GM12872 (cell line): ENCODE data around the gene APRT.

ENCODE experiments used
- TF ChIP-seq, protein P1 (sequence below): IDR thresholded peaks from 3 replicates; pipeline ENCODE4 v1.5.1; 2011; ENCODE audit warnings: low read depth, mild to moderate bottlenecking, low read length, moderate library complexity; ENCODE audit not compliant: insufficient read depth

Gene APRT, protein sequence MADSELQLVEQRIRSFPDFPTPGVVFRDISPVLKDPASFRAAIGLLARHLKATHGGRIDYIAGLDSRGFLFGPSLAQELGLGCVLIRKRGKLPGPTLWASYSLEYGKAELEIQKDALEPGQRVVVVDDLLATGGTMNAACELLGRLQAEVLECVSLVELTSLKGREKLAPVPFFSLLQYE

DNA sequence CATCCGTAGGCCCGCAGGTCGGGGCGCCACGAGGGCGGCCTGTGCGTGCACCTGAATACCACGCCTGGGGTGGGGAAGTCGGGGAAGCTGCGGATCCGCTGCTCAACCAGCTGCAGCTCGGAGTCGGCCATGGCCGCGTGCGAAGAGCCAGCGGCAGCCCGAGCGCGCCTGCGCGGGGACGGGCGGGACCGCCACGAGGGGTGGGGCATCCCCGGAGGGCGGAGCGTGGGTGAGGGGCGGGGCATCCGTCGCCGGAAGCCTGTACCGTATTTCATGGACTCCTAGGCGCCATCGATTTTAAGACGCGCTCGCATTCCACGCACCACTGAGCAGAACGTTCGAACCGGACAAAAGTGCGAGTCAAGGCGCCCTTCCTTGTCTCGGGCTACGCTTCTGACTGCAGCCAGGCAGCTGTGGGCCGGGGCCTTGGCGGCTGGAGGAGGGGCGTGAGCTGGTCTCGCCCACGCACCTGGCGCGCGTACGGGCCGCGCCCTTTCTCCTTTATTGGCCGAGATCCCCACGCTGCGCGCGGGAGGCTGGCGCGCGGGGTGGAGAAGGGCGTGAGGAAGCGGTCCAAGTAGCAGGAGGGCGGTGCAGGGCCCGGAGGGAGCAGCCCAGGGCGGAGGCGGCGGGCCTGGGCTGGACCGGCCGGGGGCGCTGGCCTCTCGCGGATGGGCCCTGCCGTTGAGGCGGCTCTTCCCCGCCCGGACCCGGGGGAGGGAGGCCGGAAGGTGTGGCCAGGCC, at the start of gene APRT:
Gene APRT (minus strand): TSS at position 160 of the 744 bp plus-strand sequence. CDS start 29 bp downstream, at position 131.
- TF ChIP-seq, protein P1, sequence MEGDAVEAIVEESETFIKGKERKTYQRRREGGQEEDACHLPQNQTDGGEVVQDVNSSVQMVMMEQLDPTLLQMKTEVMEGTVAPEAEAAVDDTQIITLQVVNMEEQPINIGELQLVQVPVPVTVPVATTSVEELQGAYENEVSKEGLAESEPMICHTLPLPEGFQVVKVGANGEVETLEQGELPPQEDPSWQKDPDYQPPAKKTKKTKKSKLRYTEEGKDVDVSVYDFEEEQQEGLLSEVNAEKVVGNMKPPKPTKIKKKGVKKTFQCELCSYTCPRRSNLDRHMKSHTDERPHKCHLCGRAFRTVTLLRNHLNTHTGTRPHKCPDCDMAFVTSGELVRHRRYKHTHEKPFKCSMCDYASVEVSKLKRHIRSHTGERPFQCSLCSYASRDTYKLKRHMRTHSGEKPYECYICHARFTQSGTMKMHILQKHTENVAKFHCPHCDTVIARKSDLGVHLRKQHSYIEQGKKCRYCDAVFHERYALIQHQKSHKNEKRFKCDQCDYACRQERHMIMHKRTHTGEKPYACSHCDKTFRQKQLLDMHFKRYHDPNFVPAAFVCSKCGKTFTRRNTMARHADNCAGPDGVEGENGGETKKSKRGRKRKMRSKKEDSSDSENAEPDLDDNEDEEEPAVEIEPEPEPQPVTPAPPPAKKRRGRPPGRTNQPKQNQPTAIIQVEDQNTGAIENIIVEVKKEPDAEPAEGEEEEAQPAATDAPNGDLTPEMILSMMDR, result peak; percentile 16; the same call in 1 of the 3 replicates

DNA sequence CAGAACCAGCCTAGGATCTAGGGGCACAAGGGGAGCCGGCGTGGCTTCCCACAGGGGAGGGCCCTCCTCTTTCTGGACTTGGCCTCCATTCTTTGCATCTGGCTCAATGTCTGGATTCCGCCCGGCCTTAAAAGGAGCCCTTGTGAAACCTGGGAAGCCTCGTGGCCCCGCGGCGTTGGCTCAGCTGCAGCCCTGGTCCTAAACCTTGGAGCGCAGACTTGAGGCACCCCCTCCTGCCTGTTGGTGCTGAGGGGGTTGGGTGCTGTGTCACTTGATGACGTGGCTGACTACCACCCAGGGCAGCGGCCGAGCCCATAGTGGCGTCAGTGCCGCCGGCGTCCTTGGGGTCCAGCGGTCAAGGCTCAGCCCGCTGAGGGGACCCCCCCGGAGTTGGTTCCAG, 49.6 kb upstream of the APRT start:
- TF ChIP-seq, protein P1, result no peak

DNA sequence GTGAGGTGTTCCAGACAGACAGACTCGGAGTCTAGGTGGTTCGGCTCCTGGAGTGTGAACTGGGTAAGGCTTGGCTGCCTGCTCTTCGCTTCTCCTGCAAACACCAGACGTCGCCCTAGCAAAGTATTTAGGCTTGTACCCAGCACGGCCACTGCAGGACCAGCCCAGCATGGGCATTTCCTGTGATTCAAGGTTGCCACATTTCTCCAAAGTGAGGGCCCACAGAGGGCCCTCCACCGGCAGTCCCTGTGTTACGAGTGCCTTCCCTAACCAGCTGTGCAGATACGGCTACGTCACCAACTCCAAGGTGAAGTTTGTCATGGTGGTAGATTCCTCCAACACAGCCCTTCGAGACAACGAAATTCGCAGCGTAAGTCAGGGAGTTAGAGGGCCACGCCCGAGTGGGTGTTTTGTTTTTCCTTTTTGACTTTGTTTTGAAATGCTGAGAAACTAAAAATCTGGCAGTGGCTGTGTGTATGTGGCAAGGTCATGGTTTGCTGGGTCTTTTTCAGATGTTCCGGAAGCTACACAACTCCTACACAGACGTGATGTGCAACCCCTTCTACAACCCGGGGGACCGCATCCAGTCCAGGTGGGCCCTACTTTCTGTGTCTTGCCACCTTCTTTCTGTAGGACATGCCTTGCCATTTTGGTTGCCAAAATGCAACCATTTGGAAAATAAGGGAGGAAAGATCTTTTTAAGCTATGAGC, 47.8 kb upstream of the APRT start:
- TF ChIP-seq, protein P1, result no peak

DNA sequence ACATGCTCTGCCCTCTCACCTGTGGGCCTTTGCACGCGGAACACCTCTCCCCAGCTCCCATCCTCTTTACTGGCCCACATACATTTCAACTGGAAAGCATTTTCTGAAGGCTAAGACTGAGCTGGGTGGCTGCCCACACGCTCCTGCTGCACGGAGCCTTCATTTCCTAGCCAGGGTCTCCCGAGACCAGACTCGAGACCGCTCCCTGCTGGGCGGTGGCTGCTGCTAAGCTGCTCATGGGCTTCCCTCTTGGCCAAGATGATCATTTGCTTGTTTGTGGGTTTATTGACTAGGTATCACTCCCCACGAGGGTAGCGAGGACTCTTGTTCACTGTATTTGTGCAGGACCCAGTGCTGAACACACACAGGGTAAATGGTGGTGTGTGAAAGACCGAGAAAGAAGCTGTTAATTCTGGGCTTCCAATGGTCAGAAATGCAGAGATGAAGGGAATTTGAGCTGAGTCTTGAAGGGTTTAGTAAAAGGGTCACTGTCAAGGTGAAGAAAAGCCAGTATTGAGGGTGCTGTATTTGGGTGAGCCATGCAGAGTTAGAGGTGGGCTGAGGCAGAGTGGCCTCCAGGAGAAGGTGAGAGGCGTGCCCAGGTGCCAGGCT, 46.1 kb upstream of the APRT start:
- TF ChIP-seq, protein P1, result peak; percentile 87

DNA sequence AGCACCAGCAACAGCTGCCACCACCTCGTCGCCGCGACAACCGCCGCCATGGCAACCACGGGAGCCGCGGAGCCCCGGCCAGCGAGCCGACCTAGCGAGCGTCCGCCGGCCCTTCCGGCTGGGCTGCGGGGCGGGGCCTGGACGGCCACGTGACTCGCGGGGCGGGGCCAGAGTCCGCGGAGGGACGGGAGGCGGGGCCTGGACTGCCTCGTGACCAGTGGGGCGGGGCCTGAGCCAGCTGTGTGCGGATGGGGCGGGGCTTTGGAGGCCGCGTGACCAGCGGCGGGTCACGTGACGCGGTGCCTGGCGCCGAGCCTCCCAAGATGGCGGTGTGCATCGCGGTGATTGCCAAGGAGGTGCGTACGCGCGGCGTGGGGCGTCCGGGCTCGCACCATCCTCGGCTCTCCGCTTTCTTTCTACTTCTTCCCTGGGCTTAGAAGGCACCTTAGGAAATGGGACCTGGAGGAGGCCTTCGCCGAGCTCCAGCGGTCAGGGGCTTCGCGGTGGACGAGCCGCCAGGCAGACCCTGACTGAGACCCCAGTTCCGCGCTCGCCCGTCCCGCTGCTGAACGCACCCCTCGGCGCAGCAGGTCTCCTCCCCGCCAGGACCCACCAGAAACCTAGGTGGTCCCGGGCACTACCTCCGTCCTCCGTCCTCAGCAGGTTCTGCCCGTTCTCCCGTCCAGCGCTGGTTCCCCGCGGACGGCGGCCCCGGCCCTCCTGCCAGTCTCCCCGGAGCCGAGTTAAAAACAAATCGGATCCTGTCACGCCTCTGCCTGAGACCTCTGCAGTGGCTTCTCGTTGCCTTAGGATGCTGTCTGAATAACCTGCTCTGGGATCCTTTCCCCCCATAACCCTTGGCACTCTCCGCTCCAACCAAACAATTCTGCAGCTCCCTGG, 45.4 kb upstream of the APRT start, which contains the start of the genes GALNS and TRAPPC2L:
Gene GALNS (minus strand): TSS at position 120 of the 900 bp plus-strand sequence. CDS start 70 bp downstream, at position 50.
Gene TRAPPC2L (plus strand): TSS at position 300 of the 900 bp plus-strand sequence. CDS start 24 bp downstream, at position 324.
- TF ChIP-seq, protein P1, result no peak

DNA sequence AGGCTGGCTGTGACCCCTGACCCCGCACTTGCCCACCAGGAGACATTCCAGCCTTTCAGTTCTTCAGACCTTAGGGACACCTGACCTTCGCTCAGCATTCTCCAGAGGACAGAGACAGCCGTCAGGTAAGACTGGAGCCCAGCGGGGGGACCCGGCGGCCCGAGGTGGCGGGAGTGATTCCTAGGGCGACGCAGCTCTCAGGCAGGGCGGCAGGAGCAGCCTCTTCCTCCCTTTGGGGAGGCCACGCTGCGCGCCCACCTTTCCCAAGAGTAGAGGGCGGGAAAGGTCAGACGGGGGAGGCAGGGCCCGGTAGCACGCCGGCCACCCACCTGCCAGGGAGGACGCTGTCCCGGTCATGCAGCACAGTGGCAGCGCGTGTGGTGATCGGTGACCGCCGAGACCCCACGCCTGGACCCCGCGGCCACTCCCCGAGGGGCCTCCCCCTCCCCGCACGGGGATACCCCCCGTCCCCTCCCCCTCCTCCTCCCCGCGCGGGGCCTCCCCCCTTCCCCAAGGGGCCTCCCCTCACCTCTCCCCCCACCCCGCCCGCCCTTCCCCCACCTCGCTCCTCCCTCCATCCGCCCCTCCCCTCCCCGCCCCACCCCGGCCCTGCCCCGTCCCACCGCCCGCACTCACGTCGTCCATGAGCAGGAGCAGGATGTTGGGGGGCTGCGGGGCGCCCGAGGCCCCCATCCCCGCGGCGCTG, 44.5 kb upstream of the APRT start:
- TF ChIP-seq, protein P1, result no peak
